AG08395 (cell line): ENCODE results near the gene MYH7.
"Not testable (repeated sequence)": the region's sequence is repeated elsewhere in the genome, so short reads cannot be mapped to it uniquely, and the experiment has no call there.

Source experiments
- DNase-seq: peaks from one replicate; pipeline ENCODE4 v3.0.0; 2012; ENCODE audit warnings: mixed read lengths, low spot score

Gene MYH7

GRCh38 chr14:23435543-23436326 is at the start of gene MYH7:
Gene MYH7, minus strand, starts transcription at chr14:23435660. Its CDS starts 1,928 bp downstream, at chr14:23433732.
- no peak for DNase-seq

- peak; percentile 36 for DNase-seq
Measured at GRCh38 chr14:23483236-23483854, 47.9 kb upstream of the MYH7 start.

DNA sequence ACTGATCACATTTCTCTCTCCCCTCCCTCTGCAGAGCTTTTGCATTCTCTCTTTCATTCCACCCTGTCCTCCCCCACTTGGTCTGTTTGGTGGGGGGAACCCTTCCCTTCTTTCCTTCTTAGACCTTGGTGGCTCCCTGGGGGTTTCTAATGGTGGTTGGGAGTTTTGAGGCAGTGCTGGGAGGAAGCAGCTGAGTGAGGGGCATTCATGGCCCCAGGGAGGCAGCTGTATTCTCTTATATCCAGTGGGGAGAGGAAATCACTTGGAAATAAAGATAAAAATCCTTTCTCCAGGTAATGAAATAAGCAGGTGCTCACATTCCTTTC is 47.3 kb upstream of the MYH7 start:
- DNase-seq = no peak

GRCh38 chr14:23481979-23482822 is 46.7 kb upstream of the MYH7 start:
- DNase-seq = no peak

GRCh38 chr14:23481362-23481970 is 46.0 kb upstream of the MYH7 start:
- peak; percentile 27 for DNase-seq

DNA sequence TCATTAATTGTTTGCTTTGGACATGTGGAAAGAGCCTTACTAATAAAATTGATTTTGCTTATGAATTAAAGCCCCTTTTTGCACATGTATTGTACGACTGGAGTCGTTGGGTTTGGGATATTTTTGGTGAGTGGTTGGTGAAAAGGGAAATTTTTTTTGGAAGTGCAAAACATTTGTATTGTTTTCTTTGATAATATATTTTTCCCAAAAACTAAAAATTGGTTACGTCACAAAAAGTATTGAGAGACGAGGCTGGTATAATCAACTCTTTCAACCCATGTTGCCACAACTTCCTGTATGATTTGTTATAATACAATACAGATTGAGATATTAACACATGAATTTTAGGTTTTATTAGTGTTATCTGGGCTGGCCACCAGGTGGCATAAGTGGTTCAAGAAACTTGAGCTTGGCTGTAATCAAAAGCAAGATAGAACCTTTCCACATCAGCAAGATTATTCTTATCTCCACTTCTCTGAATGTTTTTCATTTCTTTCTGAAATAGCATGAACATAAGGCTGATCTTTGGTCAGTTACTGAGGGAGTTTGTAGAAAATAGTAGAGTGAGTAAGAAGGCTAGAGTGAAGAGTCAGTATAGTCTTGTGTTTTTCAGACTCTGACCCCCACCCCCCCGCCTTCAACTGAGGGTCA is 42.8 kb upstream of the MYH7 start:
- peak; percentile 67 for DNase-seq

DNA sequence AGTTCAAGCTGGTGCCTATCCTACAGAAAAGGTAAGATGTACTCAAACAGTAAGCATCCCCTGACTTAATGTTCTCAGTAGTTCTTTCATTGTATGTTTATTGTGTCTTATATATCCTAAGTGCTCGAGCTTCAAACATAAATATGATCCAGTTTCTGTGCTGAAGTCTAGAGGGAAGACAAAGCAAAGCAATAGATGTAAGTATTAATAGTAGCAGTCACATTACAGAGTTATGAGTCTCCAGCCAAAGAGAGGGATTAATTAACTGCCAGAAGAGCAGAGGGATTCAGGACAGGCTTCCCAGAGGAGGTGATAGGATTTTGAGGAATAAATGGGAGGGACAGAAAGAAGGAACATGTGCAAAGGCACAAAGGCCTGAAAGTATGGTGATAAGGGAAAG is 35.5 kb upstream of the MYH7 start:
- no peak for DNase-seq

- DNase-seq = no peak
Measured at GRCh38 chr14:23469906-23470403, 34.5 kb upstream of the MYH7 start.

- DNase-seq = peak; percentile 99
Measured at GRCh38 chr14:23469127-23469905, 33.9 kb upstream of the MYH7 start, which contains the start of gene NGDN. Gene NGDN, plus strand, starts transcription at chr14:23469703. Its CDS starts 13 bp downstream, at chr14:23469716.

DNA sequence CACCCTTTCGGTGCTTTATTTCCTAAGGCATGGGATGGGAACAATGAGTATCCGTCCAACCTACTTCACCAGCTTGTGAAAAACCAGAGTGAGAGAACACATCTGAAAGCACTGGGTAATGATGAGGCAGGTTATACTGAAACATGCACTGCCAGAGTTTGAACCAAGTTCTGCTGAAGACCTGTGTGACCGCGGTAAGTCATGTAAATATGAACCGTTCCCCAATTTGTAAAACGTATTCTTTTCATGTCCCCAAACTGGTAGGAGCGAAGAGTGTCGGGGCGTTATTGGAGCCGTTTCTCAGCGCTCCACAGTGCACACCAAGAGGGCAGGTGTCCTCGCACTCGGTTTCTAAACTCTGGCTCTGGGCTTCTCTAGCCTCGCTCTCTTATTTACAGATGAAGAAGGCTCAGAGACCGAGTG is 33.3 kb upstream of the MYH7 start:
- DNase-seq = no peak

DNA sequence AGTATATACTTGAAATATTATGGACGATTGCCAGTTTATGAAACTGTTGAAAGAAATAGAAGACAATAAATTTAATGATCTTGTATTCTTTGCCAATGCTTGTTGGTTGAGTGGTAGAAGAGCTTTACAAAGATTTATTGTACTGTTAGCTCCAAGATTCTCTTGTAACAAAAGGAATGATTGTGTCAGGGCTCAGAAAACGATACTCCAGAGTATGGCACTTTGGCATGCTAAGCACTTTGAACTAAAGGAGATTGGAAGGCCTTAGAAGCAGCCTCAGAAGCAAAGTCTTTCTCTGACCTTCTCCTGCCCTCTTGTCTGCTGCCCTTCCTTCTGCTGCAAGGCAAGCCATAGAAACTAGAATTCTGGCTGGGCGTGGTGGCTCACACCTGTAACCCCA is 29.8 kb upstream of the MYH7 start:
- no peak for DNase-seq

DNA sequence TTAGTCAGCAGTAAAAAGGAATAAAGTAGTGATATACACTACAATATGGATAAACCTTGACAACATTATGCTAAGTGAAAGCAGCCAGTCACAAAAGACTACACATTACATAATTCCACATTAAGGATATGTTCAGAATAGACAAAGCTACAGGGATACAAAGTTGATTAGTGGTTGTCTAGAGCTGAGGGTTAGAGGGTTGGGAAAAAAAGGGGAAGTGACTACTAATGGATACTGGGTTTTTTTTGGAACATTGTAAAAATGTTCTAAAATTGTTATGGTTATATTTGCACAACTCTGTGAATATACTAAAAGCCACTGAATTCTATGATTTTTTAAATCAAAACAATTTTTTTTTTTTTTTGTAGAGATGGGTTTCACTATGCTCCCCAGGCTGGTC is 29.2 kb upstream of the MYH7 start:
- no peak for DNase-seq

DNA sequence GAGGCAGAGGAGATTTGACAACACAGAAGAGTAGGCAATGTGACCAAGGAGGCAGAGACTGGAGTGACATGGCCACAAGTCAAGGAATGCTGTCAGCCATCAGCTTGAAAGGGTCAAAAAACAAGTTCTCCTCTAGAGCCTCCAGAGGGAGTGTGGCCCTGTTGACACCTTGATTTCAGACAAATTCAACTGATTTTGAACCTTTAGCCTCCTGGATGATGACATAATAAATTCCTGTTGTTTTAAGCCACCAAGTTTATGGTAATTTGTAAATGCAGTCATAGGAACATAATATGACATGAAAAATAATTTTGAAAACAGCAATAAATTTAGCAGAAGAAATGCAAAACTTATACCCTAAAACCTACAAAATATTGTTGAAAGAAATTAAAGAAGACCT is 25.5 kb upstream of the MYH7 start:
- DNase-seq = no peak

DNA sequence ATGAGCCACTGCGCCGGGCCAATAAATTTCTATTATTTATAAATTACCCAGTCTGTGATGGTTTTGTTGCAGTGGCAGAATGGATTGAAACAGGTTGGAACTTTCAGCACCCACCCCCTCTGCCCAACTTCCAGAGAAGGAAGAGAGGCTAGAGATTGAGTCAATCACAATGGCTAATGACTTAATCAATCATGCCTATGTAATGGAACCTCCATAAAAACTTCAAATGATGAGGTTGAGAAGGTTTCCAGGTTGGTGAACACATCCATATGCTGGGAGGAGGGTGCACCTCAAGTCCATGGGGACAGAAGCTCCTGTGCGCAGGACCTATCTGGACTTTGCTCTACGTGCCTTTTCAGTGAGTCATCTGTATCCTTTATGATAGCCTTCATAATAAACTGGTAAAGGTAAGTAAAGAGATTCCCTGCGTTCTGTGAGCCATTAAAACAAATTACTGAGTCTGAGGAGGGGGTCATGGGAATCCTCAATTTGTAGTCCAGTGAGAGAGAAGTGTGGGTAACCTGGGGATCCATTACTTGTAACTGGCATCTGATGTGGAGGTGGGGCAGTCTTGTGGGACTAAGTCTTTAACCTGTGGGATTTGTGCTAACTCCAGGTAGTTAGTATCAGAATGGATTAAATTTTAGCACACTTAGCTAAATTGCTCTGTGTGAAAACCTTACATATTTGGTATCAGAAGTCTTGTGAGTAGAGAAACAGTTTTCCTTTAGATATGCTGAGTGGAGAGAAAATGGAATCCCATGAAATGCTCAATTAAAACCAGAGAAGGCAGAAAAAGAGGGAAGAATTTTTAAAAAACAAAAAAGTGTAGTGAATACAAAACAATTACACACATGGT is 22.4 kb upstream of the MYH7 start:
- no peak for DNase-seq

DNA sequence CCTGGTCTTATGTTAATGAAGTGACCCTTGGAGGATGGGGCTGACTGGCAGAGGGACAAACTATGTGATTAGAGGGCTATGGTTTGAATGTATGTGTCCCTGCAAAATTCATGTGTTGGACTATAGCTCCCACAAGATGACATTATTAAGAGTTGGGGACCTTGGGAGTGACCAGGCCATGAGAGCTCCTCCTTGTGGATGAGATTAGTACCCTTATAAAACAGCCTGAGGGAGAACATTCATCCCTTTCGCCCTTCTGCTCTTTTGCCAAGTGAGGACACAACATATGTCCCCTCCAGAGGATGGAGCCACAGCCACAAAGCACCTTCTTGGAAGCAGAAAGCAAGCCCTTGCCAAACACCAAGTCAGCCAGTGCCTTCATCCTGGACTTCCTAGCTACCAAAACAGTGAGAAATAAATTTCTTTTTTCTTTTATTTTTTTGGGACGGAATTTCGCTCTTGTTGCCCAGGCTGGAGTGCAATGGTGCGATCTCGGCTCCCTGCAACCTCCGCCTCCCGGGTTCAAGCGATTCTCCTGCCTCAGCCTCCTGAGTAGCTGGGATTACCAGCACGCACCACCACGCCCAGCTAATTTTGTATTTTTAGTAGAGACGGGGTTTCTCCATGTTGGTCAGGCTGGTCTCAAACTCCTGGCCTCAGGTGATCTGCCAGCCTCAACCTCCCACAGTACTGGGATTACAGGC is 21.6 kb upstream of the MYH7 start:
- DNase-seq = not testable (repeated sequence)

DNA sequence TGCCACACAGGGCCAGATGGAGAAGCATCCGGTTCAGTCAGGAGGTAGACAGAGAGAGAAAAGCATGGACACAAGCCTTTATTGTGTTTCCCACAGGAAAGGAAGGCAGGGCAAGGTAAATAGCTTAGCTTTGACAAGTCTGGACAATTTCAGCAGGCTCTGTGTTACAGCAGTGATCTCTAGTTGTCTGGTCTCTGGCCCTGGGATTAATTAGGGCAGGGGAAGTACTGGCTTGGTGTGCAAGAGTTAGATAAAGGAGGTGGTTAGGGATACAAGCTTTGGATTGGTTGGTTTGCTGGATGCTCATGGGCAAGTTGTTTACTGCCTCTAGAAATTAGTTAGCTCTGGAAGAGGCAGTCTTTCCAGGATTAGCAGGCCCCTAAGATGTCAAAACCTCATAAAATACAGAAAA is 19.0 kb upstream of the MYH7 start:
- no peak for DNase-seq

- no peak for DNase-seq
Measured at GRCh38 chr14:23452237-23452636, 16.8 kb upstream of the MYH7 start.

GRCh38 chr14:23450379-23450778 is 14.9 kb upstream of the MYH7 start:
- no peak for DNase-seq

- DNase-seq = no peak
Measured at GRCh38 chr14:23449314-23449713, 13.9 kb upstream of the MYH7 start.
